ENCODE data around the gene ATP6V0E1.
"Not testable (repeated sequence)": the region's sequence is repeated elsewhere in the genome, so short reads cannot be mapped to it uniquely, and the experiment has no call there.

ATP6V0E1 gene

DNA sequence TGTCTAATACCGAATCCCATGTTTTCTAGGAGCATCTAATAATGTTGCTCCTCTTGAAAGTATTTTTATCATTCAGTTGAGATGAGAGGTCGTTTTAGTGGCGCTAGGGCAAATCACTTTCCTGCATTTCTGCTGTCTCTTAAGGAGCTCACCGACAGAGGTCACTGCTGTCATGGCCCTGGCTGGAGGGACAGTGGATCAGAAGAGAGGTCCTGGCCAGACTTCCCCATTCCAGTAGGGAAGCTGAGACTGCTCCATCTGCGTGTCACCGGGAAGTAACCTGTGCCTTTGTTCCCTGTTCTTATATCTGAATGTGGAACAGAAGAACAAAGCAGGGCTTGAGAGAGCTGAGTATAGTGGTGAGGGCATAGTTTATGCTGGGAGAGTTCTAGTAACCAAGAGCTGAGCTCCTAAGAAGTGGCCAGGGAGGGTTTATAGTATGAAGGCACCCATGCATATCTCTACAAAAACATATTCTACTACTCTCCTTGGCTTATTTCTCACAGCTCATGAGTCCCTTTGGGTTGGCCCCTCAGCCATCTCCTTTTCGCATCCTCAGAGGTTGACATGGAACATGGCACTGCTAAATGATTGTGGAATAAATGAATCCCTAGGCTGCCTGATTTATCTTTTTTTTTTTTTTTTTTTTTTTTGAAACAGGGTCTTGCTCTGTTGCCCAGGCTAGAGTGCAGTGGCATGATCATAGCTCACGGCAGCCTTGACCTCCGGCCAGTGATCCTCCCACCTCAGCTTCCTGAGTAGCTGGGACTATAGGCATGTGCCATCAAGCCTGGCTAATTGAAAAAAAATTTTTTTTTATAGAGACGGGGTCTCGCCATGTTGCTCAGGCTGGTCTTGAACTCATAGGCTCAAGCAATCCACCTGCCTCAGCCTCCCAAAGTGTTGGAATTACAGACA is 27.2 kb downstream of the ATP6V0E1 start:
- no peaks in the 10 kb centered on the region; the same call in 1 of the 2 replicates for H3K4me1 ChIP-seq (ENCODE audit: insufficient read depth, low read length)
- no peak overlapping the region for H3K9ac ChIP-seq (ENCODE audit: low read depth, low read length)
- H3K4me3 ChIP-seq (ENCODE audit: low read length) = no peak overlapping the region
- no peaks in the 10 kb centered on the region for H3K9me3 ChIP-seq (ENCODE audit: insufficient read depth, low read depth, low read length)
- H3K27me3 ChIP-seq (ENCODE audit: insufficient read depth, low read length) = no peaks in the 10 kb centered on the region
- H3K36me3 ChIP-seq (ENCODE audit: insufficient read depth, low read depth, low read length) = no peaks in the 10 kb centered on the region
- no peak overlapping the region for H3K27ac ChIP-seq (ENCODE audit: low read length)

DNA sequence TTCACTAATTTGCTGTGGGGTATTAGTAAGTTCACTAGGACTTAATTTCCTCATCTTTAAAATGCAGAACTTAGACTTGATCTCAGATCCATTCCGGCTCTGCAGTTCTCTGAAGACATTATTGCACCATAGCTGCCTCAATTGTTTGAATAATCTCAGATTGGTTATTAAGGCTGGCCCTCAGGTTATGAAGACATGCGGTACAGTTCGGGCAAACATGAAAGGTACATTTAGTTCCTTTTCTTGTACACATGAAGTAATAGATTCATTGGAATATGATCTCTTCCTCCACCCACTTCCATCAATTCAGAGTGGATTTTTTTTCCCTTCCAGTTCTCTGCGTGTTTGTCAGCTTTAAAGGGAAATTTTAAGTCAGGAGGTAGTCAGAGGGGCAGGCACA is 28.0 kb downstream of the ATP6V0E1 start:
- H3K27me3 ChIP-seq (ENCODE audit: insufficient read depth, low read length) = no peaks in the 10 kb centered on the region
- H3K27ac ChIP-seq (ENCODE audit: low read length) = no peak overlapping the region
- peaks cover 4% of the 10 kb centered on the region for H3K4me1 ChIP-seq (ENCODE audit: insufficient read depth, low read length)
- no peak overlapping the region for H3K4me3 ChIP-seq (ENCODE audit: low read length)
- no peak overlapping the region for H3K9ac ChIP-seq (ENCODE audit: low read depth, low read length)
- H3K9me3 ChIP-seq (ENCODE audit: insufficient read depth, low read depth, low read length) = no peaks in the 10 kb centered on the region
- no peaks in the 10 kb centered on the region for H3K36me3 ChIP-seq (ENCODE audit: insufficient read depth, low read depth, low read length)

DNA sequence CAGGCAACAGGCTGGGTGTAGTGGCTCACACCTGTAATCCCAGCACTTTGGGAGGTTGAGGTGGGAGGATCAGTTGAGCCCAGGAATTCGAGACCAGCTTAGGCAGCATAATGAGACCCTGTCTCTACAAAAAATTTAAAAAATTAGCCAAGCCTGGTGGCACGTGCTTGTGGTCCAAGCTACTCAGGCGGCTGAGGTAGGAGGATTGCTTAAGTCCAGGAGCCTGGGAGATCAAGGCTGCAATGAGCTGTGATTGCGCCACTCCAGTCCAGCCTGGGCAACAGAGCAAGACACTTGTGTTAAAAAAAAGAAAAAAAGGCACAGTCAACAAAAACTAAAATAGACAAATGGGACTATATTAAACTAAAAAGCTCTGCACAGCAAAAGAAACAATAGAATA is 29.3 kb downstream of the ATP6V0E1 start:
- no peaks in the 10 kb centered on the region for H3K36me3 ChIP-seq (ENCODE audit: insufficient read depth, low read depth, low read length)
- H3K9me3 ChIP-seq (ENCODE audit: insufficient read depth, low read depth, low read length) = no peaks in the 10 kb centered on the region
- H3K27me3 ChIP-seq (ENCODE audit: insufficient read depth, low read length) = no peaks in the 10 kb centered on the region
- H3K4me1 ChIP-seq (ENCODE audit: insufficient read depth, low read length) = peaks cover 9% of the 10 kb centered on the region
- H3K27ac ChIP-seq (ENCODE audit: low read length) = no peak overlapping the region
- no peak overlapping the region for H3K9ac ChIP-seq (ENCODE audit: low read depth, low read length)
- no peak overlapping the region for H3K4me3 ChIP-seq (ENCODE audit: low read length)

DNA sequence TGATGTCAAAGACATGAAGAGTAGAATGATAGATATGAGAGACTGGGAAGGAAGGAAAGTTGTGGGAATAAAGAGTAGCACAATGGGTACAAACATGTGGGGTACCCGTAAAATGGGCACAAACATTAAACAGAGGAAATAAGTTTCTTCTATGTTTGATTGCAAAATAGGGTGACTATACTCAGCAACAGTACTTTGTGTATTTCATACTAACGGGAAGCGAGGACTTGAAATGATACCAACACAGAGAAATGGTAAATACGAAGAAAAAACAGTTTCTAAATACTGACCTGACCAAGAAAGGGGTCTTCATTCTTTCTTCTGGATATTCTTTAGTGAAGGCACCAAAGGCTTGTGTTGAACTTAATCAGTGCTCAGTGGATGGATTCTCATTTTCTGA is 31.1 kb downstream of the ATP6V0E1 start:
- H3K27ac ChIP-seq (ENCODE audit: low read length) = no peak overlapping the region
- H3K4me3 ChIP-seq (ENCODE audit: low read length) = no peak overlapping the region
- H3K27me3 ChIP-seq (ENCODE audit: insufficient read depth, low read length) = no peaks in the 10 kb centered on the region
- H3K36me3 ChIP-seq (ENCODE audit: insufficient read depth, low read depth, low read length) = no peaks in the 10 kb centered on the region
- no peaks in the 10 kb centered on the region for H3K9me3 ChIP-seq (ENCODE audit: insufficient read depth, low read depth, low read length)
- no peak overlapping the region for H3K9ac ChIP-seq (ENCODE audit: low read depth, low read length)
- peaks cover 9% of the 10 kb centered on the region for H3K4me1 ChIP-seq (ENCODE audit: insufficient read depth, low read length)

DNA sequence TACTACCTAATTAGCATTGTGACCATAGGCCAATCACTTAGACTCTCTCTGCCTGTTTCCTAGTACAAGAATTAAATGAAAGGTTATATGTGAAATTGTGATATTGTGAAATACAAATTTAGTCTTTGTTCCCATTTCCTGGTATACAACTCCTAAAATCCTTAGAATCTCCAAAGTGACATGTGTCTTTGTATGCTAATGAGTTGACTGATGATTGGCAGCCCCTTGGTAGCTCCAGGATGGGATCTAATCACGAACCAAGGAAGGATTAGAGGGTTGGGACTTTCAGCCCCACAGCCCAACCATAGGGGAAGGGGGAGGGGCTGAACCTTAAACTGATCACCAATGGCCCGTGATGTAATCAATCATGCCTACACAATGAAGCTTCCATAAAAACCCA is 31.6 kb downstream of the ATP6V0E1 start:
- H3K36me3 ChIP-seq (ENCODE audit: insufficient read depth, low read depth, low read length) = peaks cover 3% of the 10 kb centered on the region; the same call in 1 of the 2 replicates
- no peak overlapping the region for H3K4me3 ChIP-seq (ENCODE audit: low read length)
- no peak overlapping the region for H3K9ac ChIP-seq (ENCODE audit: low read depth, low read length)
- H3K9me3 ChIP-seq (ENCODE audit: insufficient read depth, low read depth, low read length) = no peaks in the 10 kb centered on the region
- H3K27ac ChIP-seq (ENCODE audit: low read length) = no peak overlapping the region
- no peaks in the 10 kb centered on the region for H3K27me3 ChIP-seq (ENCODE audit: insufficient read depth, low read length)
- H3K4me1 ChIP-seq (ENCODE audit: insufficient read depth, low read length) = peaks cover 9% of the 10 kb centered on the region

DNA sequence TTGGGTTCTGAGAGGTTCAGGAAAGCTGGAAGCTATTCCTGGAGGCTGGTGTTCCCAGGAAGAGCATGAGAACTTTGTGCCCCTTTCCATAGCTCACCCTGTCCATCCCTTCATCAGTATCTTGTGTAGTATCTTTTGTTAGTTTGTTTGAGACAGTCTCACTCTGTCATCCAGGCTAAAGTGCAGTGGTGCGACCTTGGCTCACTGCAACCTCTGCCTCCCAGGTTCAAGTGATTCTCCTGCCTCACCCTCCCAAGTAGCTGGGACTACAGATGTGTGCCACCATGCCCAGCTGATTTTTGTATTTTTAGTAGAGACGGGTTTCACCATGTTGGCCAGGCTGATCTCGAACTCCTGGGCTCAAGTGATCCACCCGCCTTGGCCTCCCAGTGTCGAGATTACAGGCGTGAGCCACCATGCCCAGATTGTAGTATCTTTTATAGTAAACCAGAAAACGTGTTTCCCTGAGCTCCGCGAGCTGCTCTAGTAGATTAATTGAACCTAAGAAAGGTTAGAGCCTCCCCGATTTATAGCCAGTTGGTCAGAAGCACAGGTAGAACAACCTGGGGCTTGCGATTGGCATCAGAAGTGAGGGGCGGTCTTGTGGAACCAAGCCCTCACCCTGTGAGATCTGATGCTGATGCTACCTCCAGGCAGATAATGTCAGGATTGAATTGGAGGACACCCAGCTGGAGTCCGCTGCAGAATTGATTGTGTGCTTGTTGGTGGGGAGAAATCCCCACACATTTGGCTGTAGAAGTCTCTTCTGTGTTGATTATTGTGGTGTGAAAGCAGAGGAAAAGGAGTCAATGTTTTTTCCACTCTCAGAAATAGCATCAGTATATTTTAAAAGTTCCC is 32.3 kb downstream of the ATP6V0E1 start:
- Histone ChIP-seq H3K9ac (ENCODE audit: low read depth, low read length) (no peak overlapping the region), H3K9me3 (ENCODE audit: insufficient read depth, low read depth, low read length) (no peaks in the 10 kb centered on the region), H3K4me1 (ENCODE audit: insufficient read depth, low read length) (peaks cover 9% of the 10 kb centered on the region; the same call in 1 of the 2 replicates), H3K27me3 (ENCODE audit: insufficient read depth, low read length) (no peaks in the 10 kb centered on the region), H3K36me3 (ENCODE audit: insufficient read depth, low read depth, low read length) (peaks cover 9% of the 10 kb centered on the region; the same call in 1 of the 2 replicates), H3K27ac (ENCODE audit: low read length) (no peak overlapping the region), H3K4me3 (ENCODE audit: low read length) (no peak overlapping the region)

DNA sequence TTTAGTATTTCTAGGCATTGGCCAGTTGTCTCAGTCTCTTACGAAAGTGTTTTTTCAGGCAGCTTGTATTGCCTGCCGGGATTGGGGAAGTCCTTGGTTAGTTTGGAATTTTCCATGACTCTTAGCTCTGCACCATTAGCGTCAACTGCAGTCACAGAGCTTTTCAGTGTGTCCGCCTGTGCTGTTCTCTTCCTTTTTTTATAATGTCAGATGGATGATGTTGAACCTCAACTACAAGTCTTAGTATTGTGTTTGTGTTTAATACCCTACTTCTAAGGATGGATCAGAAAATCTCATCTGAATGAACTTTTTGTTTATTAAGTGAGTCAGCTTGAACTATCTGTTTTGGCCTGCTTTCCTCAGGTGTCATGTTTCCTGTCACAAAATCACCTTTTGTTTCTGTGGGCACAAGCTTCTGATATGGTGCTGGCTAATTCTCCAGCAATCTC is 33.1 kb downstream of the ATP6V0E1 start:
- no peaks in the 10 kb centered on the region for H3K27me3 ChIP-seq (ENCODE audit: insufficient read depth, low read length)
- no peak overlapping the region for H3K27ac ChIP-seq (ENCODE audit: low read length)
- H3K9ac ChIP-seq (ENCODE audit: low read depth, low read length) = no peak overlapping the region
- peaks cover 9% of the 10 kb centered on the region; the same call in 1 of the 2 replicates for H3K4me1 ChIP-seq (ENCODE audit: insufficient read depth, low read length)
- no peak overlapping the region for H3K4me3 ChIP-seq (ENCODE audit: low read length)
- no peaks in the 10 kb centered on the region for H3K9me3 ChIP-seq (ENCODE audit: insufficient read depth, low read depth, low read length)
- peaks cover 10% of the 10 kb centered on the region; the same call in 1 of the 2 replicates for H3K36me3 ChIP-seq (ENCODE audit: insufficient read depth, low read depth, low read length)

DNA sequence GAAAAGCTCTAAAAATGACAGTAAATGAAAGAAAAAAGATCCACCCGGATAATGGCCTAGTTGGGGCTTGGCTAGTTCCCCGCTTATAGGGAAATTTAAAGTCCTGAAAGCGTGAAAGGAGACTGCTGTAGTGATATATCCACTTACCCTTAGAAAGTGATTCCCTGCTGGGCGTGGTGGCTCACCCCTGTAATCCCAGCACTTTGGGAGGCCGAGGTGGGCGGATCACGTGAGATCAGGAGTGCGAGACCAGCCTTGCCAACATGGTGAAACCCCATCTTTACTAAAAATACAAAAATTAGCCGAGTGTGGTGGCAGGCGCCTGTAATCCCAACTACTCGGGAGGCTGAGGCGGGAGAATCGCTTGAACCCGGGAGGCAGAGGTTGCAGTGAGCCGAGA is 33.5 kb downstream of the ATP6V0E1 start:
- H3K27ac ChIP-seq (ENCODE audit: low read length); H3K9ac ChIP-seq (ENCODE audit: low read depth, low read length); H3K4me1 ChIP-seq (ENCODE audit: insufficient read depth, low read length); H3K4me3 ChIP-seq (ENCODE audit: low read length); H3K27me3 ChIP-seq (ENCODE audit: insufficient read depth, low read length); H3K9me3 ChIP-seq (ENCODE audit: insufficient read depth, low read depth, low read length): not testable (repeated sequence)
- H3K36me3 ChIP-seq (ENCODE audit: insufficient read depth, low read depth, low read length) = peaks cover 13% of the 10 kb centered on the region

DNA sequence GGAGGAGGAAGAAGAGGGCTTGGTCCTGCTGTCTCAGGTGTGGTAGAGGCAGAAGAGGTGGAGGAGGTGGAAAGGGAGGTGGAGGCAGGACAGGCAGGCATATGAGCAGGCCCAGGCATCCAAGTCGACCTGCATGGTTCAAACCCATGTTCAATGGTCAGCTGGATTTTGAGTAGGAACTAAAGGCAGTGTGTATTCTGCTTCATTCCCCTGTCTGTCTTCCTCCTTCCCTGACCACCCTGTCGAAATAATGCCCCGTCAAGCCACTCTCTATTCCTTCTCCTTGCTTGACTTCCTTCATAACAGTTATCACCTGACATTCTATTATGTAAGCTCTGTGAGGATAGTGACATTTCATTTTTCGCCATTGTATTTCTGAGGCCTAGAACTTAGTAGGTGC is 34.8 kb downstream of the ATP6V0E1 start:
- Histone ChIP-seq H3K27me3 (ENCODE audit: insufficient read depth, low read length) (no peaks in the 10 kb centered on the region), H3K36me3 (ENCODE audit: insufficient read depth, low read depth, low read length) (peaks cover 17% of the 10 kb centered on the region), H3K9me3 (ENCODE audit: insufficient read depth, low read depth, low read length) (no peaks in the 10 kb centered on the region), H3K4me1 (ENCODE audit: insufficient read depth, low read length) (peaks cover 9% of the 10 kb centered on the region; the same call in 1 of the 2 replicates), H3K9ac (ENCODE audit: low read depth, low read length) (no peak overlapping the region), H3K27ac (ENCODE audit: low read length) (no peak overlapping the region), H3K4me3 (ENCODE audit: low read length) (no peak overlapping the region)

DNA sequence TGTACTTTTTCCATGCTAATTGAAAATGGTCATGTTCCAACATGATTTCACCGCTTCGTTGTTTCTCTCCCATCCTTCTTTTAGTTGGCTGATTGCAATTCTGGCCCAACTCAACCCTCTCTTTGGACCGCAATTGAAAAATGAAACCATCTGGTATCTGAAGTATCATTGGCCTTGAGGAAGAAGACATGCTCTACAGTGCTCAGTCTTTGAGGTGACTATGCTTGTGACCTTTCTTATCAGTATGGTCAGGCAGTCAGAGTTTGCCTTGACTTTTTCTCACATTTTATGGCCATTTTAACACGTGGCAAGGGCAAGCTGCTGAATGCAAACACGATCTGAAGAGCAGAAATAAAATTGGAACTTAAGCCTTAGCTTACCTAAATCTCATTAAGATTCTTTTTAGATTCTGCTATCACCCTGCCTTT is 36.6 kb downstream of the ATP6V0E1 start:
- H3K27me3 ChIP-seq (ENCODE audit: insufficient read depth, low read length) = no peaks in the 10 kb centered on the region
- no peak overlapping the region for H3K9ac ChIP-seq (ENCODE audit: low read depth, low read length)
- H3K36me3 ChIP-seq (ENCODE audit: insufficient read depth, low read depth, low read length) = peaks cover 17% of the 10 kb centered on the region
- no peak overlapping the region for H3K27ac ChIP-seq (ENCODE audit: low read length)
- H3K9me3 ChIP-seq (ENCODE audit: insufficient read depth, low read depth, low read length) = no peaks in the 10 kb centered on the region
- H3K4me1 ChIP-seq (ENCODE audit: insufficient read depth, low read length) = peaks cover 9% of the 10 kb centered on the region; the same call in 1 of the 2 replicates
- no peak overlapping the region for H3K4me3 ChIP-seq (ENCODE audit: low read length)

DNA sequence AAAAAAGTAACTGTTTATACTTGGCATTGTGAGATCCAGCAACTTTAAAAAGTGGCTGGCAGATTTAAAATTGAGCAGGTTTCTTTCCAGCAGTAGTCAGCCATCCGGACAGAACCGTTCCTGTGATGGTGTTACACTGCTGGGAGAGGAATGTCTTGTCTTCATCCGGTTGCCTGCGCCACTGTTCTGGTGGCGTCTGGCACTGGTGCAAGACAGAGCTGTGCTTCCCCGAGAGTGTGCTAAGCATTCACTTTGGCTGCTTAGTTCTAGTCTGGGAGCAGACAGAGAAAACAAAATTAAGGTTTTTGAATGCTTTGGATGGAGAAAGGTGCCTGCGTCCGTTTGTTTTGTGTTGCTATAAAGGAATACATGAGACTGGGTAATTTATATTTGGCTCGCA is 37.1 kb downstream of the ATP6V0E1 start:
- Histone ChIP-seq H3K9ac (ENCODE audit: low read depth, low read length) (no peak overlapping the region), H3K9me3 (ENCODE audit: insufficient read depth, low read depth, low read length) (no peaks in the 10 kb centered on the region), H3K27ac (ENCODE audit: low read length) (no peak overlapping the region), H3K4me3 (ENCODE audit: low read length) (no peak overlapping the region), H3K27me3 (ENCODE audit: insufficient read depth, low read length) (no peaks in the 10 kb centered on the region), H3K36me3 (ENCODE audit: insufficient read depth, low read depth, low read length) (peaks cover 17% of the 10 kb centered on the region), H3K4me1 (ENCODE audit: insufficient read depth, low read length) (peaks cover 9% of the 10 kb centered on the region; the same call in 1 of the 2 replicates)
